ENCODE results near the gene SCAF1. TPM values are rescaled to one million over a fixed set of nuclear protein-coding genes. Genes with fewer than 3 reads are reported as not detected.

Gene SCAF1
- total and polyA plus RNA-seq, 2 experiments from 2014 or later: 19.7 to 53.7 TPM

GRCh38 chr19:49665036-49665350 lies 23.0 kb downstream of the SCAF1 start:
- Histone ChIP-seq H3K27ac (ENCODE audit: low read depth) (peak overlapping the region; percentile 96), H3K4me2 (peak overlapping the region; percentile 99), H3K36me3 (ENCODE audit: insufficient read depth) (peaks cover 24% of the 10 kb centered on the region), H2AFZ (peak overlapping the region; percentile 53; the same call in 1 of the 2 replicates), H3K4me3 (peak overlapping the region; percentile 70), H3K9me2 (ENCODE audit: insufficient read depth) (no peaks in the 10 kb centered on the region), H4K20me1 (replicated peaks; ENCODE audit: insufficient read depth) (peaks cover 28% of the 10 kb centered on the region), H3K4me1 (ENCODE audit: insufficient read depth) (peaks cover 9% of the 10 kb centered on the region), H3K27me3 (ENCODE audit: insufficient read depth) (no peaks in the 10 kb centered on the region), H3K79me2 (replicated peaks; ENCODE audit: insufficient read depth) (peaks cover 36% of the 10 kb centered on the region), H3F3A (replicated peaks; ENCODE audit: low read depth) (peaks cover 31% of the 10 kb centered on the region)
- DNase-seq (ENCODE audit: low spot score) (no peak), ATAC-seq (peak; percentile 7)
- Mint-ChIP-seq H3K36me3 (ENCODE audit: low read depth) (peaks cover 54% of the 10 kb centered on the region), H3K9me3 (peaks cover 8% of the 10 kb centered on the region), H3K4me3 (peak overlapping the region; percentile 98), H3K27me3 (ENCODE audit: insufficient read depth, low read depth, poor library complexity) (peaks cover 24% of the 10 kb centered on the region), H3K27ac (peak overlapping the region; percentile 95), H3K4me1 (peaks cover 17% of the 10 kb centered on the region)
- TF ChIP-seq EZH2phosphoT487 (IDR thresholded peaks at IDR 0.05; ENCODE audit: unreplicated experiment) (no peak), ZNF331 (CRISPR knock-in tag; IDR thresholded peaks at IDR 0.05; ENCODE audit: low read depth) (no peak), ZNF114 (CRISPR knock-in tag; IDR thresholded peaks at IDR 0.05) (no peak), NANOG (IDR thresholded peaks at IDR 0.05; ENCODE audit: borderline replicate concordance) (no peak), ETS1 (IDR thresholded peaks at IDR 0.05) (no peak)

GRCh38 chr19:49665351-49666119 lies 23.5 kb downstream of the SCAF1 start, which contains the start of the genes BCL2L12 and IRF3:
Gene BCL2L12, plus strand, starts transcription at chr19:49665933. Its CDS starts 760 bp downstream, at chr19:49666693.
Gene IRF3, minus strand, starts transcription at chr19:49665857. Its CDS starts 1,019 bp downstream, at chr19:49664838.
- Histone ChIP-seq H3K4me1 (ENCODE audit: insufficient read depth) (peaks cover 9% of the 10 kb centered on the region), H2AFZ (peak within 1 kb of the TSS; percentile 53; the same call in 1 of the 2 replicates), H3K79me2 (replicated peaks; ENCODE audit: insufficient read depth) (peaks cover 36% of the 10 kb centered on the region), H3K27me3 (ENCODE audit: insufficient read depth) (no peaks in the 10 kb centered on the region), H3F3A (replicated peaks; ENCODE audit: low read depth) (peaks cover 33% of the 10 kb centered on the region), H3K9me2 (ENCODE audit: insufficient read depth) (no peaks in the 10 kb centered on the region), H4K20me1 (replicated peaks; ENCODE audit: insufficient read depth) (peaks cover 28% of the 10 kb centered on the region), H3K4me2 (peak within 1 kb of the TSS; percentile 99), H3K27ac (ENCODE audit: low read depth) (peak within 1 kb of the TSS; percentile 96), H3K4me3 (peak within 1 kb of the TSS; percentile 70), H3K36me3 (ENCODE audit: insufficient read depth) (peaks cover 24% of the 10 kb centered on the region)
- peaks cover 20% of the 10 kb centered on the region for H3K27me3 Mint-ChIP-seq (ENCODE audit: insufficient read depth, low read depth, poor library complexity)
- H3K9me3 Mint-ChIP-seq: peaks cover 2% of the 10 kb centered on the region
- peak; percentile 98 for DNase-seq (ENCODE audit: low spot score)
- ATAC-seq: peak; percentile 69
- H3K36me3 Mint-ChIP-seq (ENCODE audit: low read depth): peaks cover 51% of the 10 kb centered on the region
- H3K4me1 Mint-ChIP-seq: peaks cover 17% of the 10 kb centered on the region
- H3K27ac Mint-ChIP-seq: peak within 1 kb of the TSS; percentile 95
- peak within 1 kb of the TSS; percentile 98 for H3K4me3 Mint-ChIP-seq
- TF ChIP-seq JUNB (IDR thresholded peaks at IDR 0.05; ENCODE audit: unreplicated experiment): no peak
- no peak for TF ChIP-seq EZH2phosphoT487 (IDR thresholded peaks at IDR 0.05; ENCODE audit: unreplicated experiment)
- no peak for TF ChIP-seq REST (IDR thresholded peaks at IDR 0.05; ENCODE audit: unreplicated experiment)
- TF ChIP-seq ZNF331 (CRISPR knock-in tag; IDR thresholded peaks at IDR 0.05; ENCODE audit: low read depth): no peak
- TF ChIP-seq POLR2AphosphoS5 (IDR thresholded peaks at IDR 0.05; ENCODE audit: low read depth): peak; percentile 67
- TF ChIP-seq NANOG (IDR thresholded peaks at IDR 0.05; ENCODE audit: borderline replicate concordance): no peak
- no peak for TF ChIP-seq ZNF462 (CRISPR knock-in tag; IDR thresholded peaks at IDR 0.05)
- TF ChIP-seq CREB1 (CRISPR knock-in tag; IDR thresholded peaks at IDR 0.05; ENCODE audit: low read depth): 0 out of 2 replicates have a peak, but pooled peaks have one; percentile 36

Data from GM23338 (cell line).